Psoas muscle (tissue), 8 donors: ENCODE data around the gene AKAP6. TPM values are rescaled to one million over a fixed set of nuclear protein-coding genes. Genes with fewer than 3 reads are reported as not detected.

Experiments used
- ATAC-seq, 4 donors: fragments of 200-7000 bp; cut with Tn5 transposase; one replicate each; pipeline ENCODE4 v1.9.1; 2020; ENCODE audit warnings: moderate library complexity in 3 of 4, mild to moderate bottlenecking in 2 of 4
- DNase-seq, 2 donors: peaks; one replicate each; pipeline ENCODE4 v3.0.0-alpha.2; 2020
- H3K27ac ChIP-seq: fragments of 200-600 bp; one replicate; pipeline ENCODE4 v1.8.0; 2022
- H3K27me3 ChIP-seq, 3 donors: fragments of 200-600 bp in 1 of 3; one replicate each; pipeline versions ENCODE4 v1.6.1 to v1.8.0; 2013 to 2022; ENCODE audit warnings: low read length in 2 of 3, mild to moderate bottlenecking in 2 of 3, moderate library complexity in 1 of 3; ENCODE audit not compliant: insufficient read depth in 3 of 3
- H3K36me3 ChIP-seq, 2 donors: fragments of 200-600 bp in 1 of 2; one replicate each; pipeline versions ENCODE4 v1.6.1 to v1.8.0; 2013 to 2022; ENCODE audit warnings: low read depth in 1 of 2, mild to moderate bottlenecking in 1 of 2, moderate library complexity in 1 of 2; ENCODE audit not compliant: insufficient read depth in 1 of 2
- H3K4me1 ChIP-seq: fragments of 200-600 bp; one replicate; pipeline ENCODE4 v1.8.0; 2022
- H3K4me3 ChIP-seq: fragments of 200-600 bp; one replicate; pipeline ENCODE4 v1.8.0; 2022; ENCODE audit warnings: mild to moderate bottlenecking
- H3K9me3 ChIP-seq: fragments of 200-600 bp; one replicate; pipeline ENCODE4 v1.8.0; 2022
- WGBS, 3 donors: extraction: QIAGEN DNeasy Blood & Tissue Kit; methylation state at CpG; one replicate each; pipeline versions ENCODE4 v1.1.6 to v1.1.7; 2013; 5-methylcytosine and 5-hydroxymethylcytosine counted together
- intact Hi-C, 2 donors: fragments of 100-400 bp; cut with DNase I; formaldehyde crosslinking; loops; one replicate each; pipeline versions ENCODE4 v1.11.0 to v1.14.2; 2022
- polyA plus RNA-seq, 3 donors: library from polyadenylated mRNA; stranded (reverse); fragments of 200-250 nt; gene quantifications; one replicate each; pipeline ENCODE4 v1.2.3, GENCODE V29; 2013
- total RNA-seq, 4 donors: library from RNA; stranded (reverse); fragmentation: NEBNext Ultra II Directional in 2 of 4; extraction: Animal tissue kit (Norgen Biotek cat#: 25700) in 2 of 4; gene quantifications; one replicate each; pipeline versions ENCODE4 v1.2.1 to v1.2.4, GENCODE V29; 2021 to 2023
- TF ChIP-seq, protein P1 (sequence below): fragments of 200-600 bp; IDR thresholded peaks from one replicate; pipeline ENCODE4 v1.8.0; 2022; ENCODE audit warnings: antibody characterized with exemption
- donor health status: healthy with polysubstance abuse.
- donor health status: DM: no; HTN: no; CAD: no; lungs with moderate emphysema.
- donor health status: Bipolar disorder and iron deficiency.
- donor health status: healthy.
- donor health status: DM: yes; HTN: yes; CAD: no.
- donor health status: DM: no; HTN: no; CAD: no.
- donor health status: DM: no; HTN: no; CAD: no.
- donor health status: DM: yes; HTN: yes; CAD: no.

AKAP6 gene
- total and polyA plus RNA-seq, 7 donors = 9.1 to 173 (median 113) TPM

DNA sequence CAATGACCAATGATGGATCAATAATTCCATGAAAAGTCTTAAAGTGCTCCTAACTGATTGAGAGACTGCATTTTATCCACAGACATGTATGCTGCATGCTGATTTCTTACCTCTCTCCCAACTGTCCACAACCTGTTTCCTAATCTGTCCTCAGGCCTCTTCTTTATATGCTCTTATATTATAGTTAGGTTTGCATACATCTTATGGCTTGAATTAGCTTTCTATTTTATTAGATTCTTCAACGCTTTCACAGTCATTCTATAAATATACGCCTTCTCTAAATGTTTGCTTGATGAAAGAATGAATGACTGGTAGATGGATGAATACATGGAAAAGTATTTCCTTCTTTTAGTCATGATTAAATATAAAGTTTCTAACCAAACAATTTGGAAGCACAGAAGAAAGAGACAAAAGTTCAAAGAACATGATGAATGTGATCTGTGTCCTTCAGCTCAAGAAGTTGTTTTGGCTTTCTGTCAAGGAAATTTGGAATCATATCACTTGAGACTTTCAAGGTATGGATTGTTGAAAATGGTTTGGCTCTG lies 517.8 kb downstream of the AKAP6 start:
- TF ChIP-seq, protein P1, sequence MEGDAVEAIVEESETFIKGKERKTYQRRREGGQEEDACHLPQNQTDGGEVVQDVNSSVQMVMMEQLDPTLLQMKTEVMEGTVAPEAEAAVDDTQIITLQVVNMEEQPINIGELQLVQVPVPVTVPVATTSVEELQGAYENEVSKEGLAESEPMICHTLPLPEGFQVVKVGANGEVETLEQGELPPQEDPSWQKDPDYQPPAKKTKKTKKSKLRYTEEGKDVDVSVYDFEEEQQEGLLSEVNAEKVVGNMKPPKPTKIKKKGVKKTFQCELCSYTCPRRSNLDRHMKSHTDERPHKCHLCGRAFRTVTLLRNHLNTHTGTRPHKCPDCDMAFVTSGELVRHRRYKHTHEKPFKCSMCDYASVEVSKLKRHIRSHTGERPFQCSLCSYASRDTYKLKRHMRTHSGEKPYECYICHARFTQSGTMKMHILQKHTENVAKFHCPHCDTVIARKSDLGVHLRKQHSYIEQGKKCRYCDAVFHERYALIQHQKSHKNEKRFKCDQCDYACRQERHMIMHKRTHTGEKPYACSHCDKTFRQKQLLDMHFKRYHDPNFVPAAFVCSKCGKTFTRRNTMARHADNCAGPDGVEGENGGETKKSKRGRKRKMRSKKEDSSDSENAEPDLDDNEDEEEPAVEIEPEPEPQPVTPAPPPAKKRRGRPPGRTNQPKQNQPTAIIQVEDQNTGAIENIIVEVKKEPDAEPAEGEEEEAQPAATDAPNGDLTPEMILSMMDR = no peak
- Histone ChIP-seq H3K4me1 (no peaks in the 10 kb centered on the region), H3K27ac (no peak overlapping the region), H3K27me3 (no peaks in the 10 kb centered on the region), H3K4me3 (no peak overlapping the region), H3K36me3 (no peaks in the 10 kb centered on the region), H3K9me3 (no peaks in the 10 kb centered on the region)
- DNase-seq = no peak
- 44 to 70% (median 50%) methylated on average over 2 of the region's 2 CpGs for WGBS, 3 donors
- ATAC-seq = no peak
- intact Hi-C loops = no loop called here

DNA sequence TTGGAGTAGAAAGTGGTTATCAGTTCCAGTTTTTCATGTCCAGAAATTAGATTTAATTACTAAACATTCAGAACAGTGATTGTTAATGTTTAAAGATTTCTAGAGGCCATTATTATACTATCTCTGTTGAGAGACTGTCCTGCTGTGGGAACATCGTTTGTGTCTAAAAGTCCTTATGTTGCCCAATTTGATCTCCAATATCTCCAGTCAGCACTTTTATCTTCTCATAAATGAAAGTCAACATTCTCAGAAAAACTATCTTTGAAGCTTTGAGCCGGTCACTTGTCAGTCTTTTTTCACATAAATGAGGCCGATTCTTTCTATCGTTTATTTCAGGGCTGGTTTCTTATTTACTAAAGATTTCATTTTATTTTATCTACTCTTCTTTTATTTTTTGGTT lies 518.8 kb downstream of the AKAP6 start:
- ATAC-seq (no peak), DNase-seq (no peak)

GRCh38 chr14:32865827-32866376 lies 536.8 kb downstream of the AKAP6 start:
- intact Hi-C loops = no loop called here
- no peak for ATAC-seq
- no peak for DNase-seq

More for the DNA sequence above, 518.8 kb downstream of the AKAP6 start:
- 96 to 98% (median 98%) methylated on average over 4 of the region's 4 CpGs for WGBS, 3 donors
- TF ChIP-seq, protein P1 = no peak
- Histone ChIP-seq H3K27me3 (no peaks in the 10 kb centered on the region), H3K27ac (no peak overlapping the region), H3K36me3 (no peaks in the 10 kb centered on the region), H3K9me3 (no peaks in the 10 kb centered on the region), H3K4me1 (no peaks in the 10 kb centered on the region), H3K4me3 (no peak overlapping the region)
- intact Hi-C loops = no loop called here

DNA sequence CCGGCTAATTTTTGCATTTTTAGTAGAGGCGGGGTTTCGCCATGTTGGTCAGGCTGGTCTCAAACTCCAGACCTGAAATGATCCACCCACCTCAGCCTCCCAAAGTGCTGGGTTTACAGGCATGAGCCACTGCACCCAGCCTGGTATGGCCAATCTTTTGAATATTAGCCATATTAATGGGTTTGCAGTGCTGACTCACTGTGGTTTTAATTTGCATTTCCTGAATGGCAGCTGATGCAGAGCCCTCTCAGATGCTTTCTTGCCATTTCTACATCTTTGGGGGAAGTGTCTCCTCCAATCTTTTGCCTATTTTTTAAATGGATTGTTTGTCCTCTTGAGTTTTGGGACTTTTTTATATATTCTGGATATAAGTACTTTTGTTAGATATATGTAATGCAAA lies 554.1 kb downstream of the AKAP6 start:
- intact Hi-C loops = no loop called here
- Histone ChIP-seq H3K27ac (no peak overlapping the region), H3K36me3 (no peaks in the 10 kb centered on the region), H3K4me1 (no peaks in the 10 kb centered on the region), H3K27me3 (no peaks in the 10 kb centered on the region), H3K4me3 (no peak overlapping the region), H3K9me3 (peaks cover 3% of the 10 kb centered on the region)
- ATAC-seq (no peak), DNase-seq (no peak)
- WGBS, 3 donors = 92 to 98% (median 95%) methylated on average over 3 of the region's 3 CpGs
- TF ChIP-seq, protein P1 = no peak

More at GRCh38 chr14:32865827-32866376, 536.8 kb downstream of the AKAP6 start:
- TF ChIP-seq, protein P1 = no peak
- Histone ChIP-seq H3K27ac (no peak overlapping the region), H3K9me3 (no peaks in the 10 kb centered on the region), H3K4me3 (no peak overlapping the region), H3K36me3 (no peaks in the 10 kb centered on the region), H3K27me3 (no peaks in the 10 kb centered on the region), H3K4me1 (no peaks in the 10 kb centered on the region)
- WGBS, 3 donors = 54 to 59% (median 56%) methylated on average over 5 of the region's 5 CpGs

Other genes starting within 250 kb of the AKAP6 start
- gene RNU6-7, start 127.3 kb upstream of the AKAP6 start, total RNA-seq = not detected
- not detected for gene RNU6-7, start 127.3 kb upstream of the AKAP6 start, polyA plus RNA-seq
- not detected for gene RNU6-8, start 126.0 kb upstream of the AKAP6 start, total RNA-seq
- gene RNU6-8, start 126.0 kb upstream of the AKAP6 start, polyA plus RNA-seq = not detected